Activated CD4-positive, alpha-beta T cell treated with anti-CD3 and anti-CD28 coated beads, Interleukin-2, amount 50 U/mL, for 1 hour (primary cell): ENCODE measurements around the gene CACNA1S.

ENCODE experiments used
- DNase-seq: peaks from one replicate; pipeline ENCODE4 v3.0.0-alpha.2; 2020

CACNA1S gene

DNA sequence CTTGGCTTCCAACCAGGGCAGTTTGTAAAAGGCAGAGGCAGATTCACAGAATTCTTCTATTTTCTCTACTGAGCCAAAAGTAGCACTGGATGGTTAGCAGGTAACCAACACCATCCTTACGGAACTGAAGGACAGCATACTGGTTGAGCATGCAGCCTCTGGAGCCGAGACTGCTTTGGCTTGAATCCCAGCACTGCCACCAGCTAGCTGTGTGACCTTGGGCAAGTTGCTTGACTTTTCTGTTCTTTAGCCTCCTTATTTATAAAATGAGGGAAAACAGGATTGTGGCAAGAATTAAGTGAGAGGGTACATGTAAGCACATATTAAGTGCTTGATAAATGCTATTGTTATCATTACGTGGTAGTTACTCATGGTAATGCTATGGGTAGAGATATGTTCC lies 19.5 kb downstream of the CACNA1S start:
- DNase-seq, result no peak

DNA sequence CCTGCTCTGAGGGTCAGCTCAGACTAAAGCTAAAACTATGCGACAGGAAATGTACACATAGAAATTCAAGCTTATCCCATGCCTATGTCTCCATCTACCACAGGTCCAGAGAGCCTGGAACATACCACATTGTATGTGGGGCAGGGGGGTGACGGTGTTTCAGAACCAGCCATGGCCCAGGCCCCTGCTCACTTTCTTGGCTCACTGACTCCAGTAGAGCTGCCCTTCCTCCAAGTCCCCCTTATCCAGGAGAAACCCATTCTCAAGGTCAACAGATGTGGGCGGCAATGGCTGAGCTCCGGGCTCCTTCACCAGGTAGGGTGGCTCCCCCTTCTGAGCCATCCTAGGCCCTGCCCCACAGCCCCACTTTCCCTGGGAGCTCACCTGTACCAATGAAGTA lies 21.0 kb downstream of the CACNA1S start:
- DNase-seq, result no peak

DNA sequence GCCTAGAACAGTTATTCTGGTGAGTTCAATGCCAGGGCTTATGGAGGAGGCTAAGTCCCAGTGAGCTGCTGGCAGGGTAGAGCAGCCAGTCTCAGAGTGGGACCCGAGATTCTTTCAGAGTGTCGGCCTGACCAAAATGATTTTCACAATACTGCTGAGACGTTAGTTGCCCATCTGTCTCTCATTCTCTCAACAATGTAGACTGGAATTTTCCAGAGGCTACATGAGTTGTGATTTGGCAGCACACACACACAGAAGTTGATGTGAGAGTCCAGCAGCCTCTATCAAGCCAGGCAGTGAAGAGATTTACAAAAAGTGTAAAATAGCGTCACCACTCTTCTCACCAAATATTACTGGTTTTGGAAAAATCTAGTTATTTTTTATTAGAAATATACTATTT lies 21.7 kb downstream of the CACNA1S start:
- DNase-seq, result no peak

DNA sequence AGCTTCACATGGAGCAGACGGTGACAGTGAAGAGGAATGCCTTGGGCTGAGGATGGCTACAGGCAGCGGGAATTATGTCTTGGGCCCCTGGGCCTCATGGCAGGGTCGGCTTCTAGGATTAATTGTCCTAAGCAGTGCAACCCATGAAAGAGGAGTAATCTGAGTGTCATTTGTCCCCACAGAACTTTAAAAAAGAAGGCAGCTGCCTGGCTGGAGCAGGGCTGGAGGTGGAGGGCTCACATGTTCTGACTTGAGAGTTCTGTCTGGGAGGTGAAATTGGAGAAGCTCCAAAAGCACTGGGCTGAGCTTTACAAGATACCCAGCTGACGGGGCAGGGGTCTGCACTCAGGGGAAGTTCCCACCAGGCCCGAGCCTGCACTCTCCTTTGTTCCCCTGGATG lies 22.6 kb downstream of the CACNA1S start:
- no peak for DNase-seq

DNA sequence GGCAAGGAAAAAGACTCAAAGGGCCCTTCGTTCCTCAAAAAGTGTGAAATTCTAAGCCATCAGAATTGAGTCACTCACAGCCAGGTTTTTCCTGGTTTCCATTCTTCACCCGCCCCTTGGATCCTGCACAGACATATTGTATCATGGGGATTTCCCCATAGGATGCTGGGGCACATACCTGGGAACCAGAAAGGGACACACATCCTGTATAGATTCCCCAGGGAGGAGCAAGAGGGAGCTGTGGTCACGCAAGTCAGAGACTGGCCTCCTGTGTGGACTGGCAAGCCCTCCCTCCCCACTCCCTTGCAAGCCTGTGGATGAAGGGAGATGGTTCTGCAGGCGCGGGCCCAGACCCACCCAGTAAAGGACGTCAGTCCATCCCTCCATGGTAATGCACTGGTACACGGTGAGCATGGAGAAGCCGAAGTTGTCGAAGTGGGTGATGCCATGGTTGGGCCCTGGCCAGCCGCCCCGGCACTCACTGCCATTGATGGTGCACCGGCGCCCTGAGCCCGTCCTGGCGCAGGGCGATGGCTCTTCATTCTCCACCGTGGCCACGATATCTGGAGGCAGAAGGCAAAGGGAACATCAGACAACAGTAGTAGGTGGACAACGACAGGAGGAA lies 23.2 kb downstream of the CACNA1S start:
- DNase-seq, result no peak

DNA sequence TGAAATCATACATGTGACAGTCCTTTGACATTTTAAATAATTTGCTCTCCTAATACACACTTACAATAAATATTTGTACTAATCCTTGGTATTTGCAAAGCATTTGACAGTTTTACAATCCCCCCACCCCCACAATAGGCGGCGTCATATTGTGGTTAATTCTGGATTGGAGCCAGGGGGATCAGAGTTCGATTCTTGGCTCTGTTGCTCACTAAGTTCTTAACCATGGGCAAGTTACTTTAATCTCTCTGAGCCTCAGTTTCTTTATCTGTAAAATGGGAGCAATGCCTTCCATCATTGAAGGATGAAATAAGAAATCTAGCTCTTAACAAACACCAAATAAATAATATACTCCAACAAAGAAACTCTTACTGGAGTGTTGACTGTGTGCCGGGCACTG lies 23.8 kb downstream of the CACNA1S start:
- DNase-seq, result no peak

DNA sequence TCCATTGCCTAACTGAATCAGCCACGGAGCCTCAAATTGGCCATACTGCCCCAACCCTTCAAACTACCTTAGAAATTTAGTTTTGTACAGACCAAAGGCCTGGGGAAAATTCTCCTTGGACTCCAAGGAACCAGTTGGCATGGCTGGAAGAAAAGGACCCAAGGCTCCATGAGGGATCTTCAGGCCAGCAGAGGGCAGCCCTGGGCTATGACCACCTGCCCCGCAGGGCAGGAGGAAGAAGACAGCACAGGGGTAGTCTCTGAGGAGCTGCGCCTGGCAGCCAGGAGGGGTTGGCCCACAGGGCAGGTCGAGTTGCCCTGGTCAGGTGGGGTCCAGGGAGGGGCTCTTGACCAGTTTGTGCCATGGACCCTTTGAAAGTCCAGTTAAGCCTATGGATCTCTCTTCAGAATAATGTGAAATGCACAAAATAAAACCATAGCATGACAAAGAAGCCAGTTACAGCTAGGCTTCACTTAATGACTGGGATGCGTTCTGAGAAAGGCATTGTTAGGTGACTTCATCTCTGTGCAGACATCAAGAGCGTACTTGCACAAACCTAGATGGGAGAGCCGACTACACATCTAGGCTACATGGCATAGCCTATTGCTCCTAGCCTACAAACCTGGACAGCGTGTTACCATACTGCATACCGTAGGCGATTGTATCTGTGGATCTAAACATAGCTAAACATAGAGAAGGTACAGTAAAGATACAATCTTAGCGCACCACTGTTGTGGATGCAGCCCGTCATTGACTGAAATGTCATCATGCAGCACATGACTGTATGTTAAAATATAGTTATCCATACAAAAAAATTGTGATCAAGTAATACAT lies 26.1 kb downstream of the CACNA1S start:
- DNase-seq, result peak; percentile 24

DNA sequence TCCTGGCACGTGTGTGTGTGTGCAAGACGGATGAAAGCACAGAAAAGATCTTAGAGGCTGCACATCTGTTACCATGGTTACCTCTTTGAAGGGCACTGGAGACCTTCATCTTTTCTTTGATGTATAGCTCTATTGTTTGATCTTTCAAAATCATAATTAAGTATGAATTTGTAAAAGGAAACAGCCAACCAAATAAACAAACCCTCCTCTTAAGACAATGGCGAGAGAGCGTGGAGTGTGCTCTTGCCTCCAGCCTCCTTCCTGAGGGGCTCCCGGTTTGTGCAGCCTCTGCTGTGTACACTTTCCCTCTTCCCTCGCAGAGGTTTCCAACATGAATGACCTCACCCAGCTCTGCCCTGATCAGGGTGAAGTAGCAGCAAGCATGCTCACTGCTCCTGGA lies 27.9 kb downstream of the CACNA1S start:
- DNase-seq, result no peak

DNA sequence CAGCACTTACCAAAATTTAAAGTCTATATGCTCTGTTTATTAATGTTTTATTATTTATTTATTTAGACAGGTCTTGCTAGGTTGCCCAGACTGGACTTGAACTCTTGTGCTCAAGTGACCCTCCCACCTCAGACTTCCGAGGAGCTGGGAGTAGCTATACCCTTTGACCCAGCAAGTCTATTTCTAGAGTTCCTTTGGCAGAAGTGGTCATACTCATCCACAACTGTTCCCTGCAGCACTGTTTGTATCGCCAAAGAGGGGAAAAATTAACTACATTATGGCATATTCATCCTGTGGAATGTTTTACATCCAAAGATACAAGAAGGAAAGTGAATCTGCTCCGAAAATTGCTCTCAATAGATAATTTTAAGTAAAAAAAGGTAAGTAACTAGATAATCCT lies 28.5 kb downstream of the CACNA1S start:
- DNase-seq, result no peak

DNA sequence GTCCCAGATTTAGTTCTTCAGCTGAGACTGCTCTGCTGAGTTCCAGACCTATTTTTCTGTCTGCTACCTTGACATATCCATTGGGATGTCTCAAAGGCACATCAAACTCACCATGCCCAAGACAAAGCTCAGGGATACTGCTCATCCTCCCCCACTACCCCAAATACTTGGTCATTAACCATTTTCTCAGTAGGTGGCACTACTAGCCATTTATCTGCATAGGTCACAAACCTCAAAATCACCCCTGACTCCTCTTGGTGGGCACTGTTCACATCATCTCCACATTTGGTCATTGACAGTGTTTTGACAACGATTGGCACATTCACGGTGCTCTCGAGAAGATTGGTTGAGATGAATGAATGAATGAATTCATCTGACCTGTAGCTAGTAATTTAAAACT lies 32.1 kb downstream of the CACNA1S start:
- DNase-seq, result no peak

DNA sequence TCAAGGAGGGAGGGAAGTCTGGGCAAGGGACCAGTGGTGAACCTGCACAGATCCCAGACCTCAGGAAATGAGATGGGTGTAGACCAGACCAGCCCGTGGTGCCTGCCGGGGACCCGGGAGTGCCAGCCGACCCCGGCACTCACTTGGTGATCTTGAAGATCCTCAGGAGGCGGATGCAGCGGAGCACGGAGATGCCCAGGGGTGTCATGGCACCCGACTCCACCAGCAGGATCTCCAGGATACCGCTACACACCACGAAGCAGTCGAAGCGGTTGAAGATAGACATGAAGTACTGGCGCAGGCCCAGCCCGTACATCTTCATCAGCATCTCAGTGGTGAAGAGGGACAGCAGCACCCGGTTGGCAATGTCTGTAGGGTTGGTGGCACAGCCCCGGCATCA lies 34.5 kb downstream of the CACNA1S start:
- DNase-seq, result no peak

DNA sequence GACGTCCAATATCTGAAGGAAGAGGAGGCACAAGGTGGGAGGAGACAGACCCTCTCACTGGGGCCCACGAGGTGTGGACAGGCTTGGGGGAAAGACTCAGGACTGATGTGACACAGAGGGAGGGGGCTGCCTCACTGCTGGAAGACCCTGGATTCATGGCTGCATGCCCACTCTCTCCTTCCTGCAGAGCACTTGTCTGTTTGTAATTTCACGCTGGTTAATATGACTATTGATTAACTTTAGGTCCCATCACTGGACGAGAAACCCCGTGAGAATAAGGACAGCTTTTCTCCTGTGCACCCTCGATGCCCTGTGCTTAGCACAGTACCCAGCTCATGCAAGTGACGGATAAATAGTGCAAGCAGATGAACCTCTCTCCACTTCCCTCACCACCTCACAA lies 35.1 kb downstream of the CACNA1S start:
- DNase-seq, result no peak

DNA sequence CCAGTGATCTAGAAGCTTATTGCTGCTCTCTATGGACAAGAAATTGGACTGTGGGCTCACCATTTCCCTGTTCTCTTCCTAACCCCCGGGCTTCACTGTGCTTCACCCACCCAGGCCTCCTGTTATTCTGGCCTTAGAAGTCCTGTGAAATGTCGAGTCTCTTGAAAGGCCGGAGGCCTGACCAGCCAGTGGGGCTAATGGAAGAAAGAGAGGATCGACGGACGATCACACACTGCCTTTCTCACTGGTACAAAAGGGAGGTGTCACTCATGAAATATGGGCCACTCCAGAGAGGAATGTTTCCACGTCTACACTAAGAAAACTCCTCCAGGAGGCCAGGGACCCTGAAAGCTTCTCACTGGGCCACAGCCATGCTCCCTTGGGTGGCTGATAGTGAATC lies 36.1 kb downstream of the CACNA1S start:
- DNase-seq, result no peak

DNA sequence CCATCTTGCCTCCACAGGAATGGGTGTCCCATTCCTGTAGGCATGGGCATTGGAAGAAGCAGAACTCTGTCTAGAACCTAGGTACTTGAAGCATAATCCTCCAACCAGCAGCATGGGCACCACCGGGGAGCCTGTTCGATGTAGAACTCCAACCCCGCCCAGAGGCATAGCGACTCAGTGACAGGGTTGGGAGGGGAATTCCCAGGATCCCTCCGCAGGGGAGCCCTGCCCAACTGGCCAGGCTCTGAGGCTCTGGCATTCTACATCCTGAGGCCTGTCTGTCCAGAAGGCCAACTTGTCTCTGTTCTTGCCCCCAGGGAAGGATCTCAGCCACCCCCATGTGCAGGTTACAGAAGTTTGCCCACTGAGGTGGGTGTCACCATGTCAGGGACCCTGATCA lies 38.2 kb downstream of the CACNA1S start:
- DNase-seq, result no peak

DNA sequence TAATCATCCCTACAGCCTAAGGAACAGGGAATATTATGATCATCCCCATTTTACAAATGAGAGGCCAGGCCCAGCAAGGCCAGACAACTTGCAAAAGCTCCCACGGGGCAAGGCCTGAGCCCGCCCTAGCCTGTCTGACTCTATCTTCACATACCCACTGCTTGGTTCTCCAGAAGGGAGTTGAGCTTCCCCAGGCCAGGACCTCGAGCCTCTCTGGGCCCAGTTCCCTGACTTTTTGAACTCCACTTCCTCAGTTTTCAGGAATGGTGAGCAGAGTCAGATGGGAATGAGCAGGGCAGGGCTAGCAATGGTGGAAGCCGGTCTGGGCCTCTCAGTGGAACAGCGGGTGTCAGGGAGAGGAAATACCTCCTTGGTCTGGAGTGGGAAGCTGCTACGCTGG lies 39.3 kb downstream of the CACNA1S start:
- DNase-seq, result no peak

DNA sequence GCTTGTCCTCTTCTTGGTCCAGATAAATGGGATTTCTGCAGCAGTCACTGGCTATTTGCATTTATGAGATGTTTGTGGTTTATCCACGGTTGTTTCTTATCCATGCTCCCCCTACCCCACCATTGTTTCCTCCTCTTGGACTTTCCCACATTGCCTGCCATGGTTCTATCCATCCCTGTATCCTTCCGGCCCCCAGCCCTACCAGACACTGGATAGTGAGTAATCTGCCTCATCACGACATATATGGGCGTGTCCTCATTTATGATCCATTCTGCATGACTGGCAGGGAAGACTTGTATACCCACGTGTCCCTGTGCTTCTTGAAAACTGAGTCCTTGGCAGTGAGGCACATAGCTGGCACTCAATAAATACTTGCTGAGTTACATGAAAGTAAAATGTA lies 40.1 kb downstream of the CACNA1S start:
- DNase-seq, result no peak

DNA sequence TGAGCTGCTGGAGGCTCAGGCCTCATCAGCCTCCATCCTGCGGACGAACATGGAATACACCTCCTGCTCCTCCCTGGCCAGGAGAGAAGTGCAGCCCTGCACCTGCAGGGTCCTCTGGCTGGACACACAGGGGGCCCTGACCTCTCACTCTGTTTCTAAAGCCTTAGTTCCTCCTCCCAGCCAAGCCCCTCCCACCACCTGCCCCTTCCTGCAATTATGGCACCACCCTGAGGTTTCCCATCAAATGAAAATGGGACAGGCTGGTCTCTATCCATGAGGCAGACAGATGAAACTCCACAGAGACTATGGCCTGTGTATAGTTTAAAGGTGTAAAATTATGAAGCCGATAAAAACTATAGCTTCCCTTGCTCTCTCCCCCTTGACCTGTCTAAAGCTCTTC lies 42.6 kb downstream of the CACNA1S start:
- DNase-seq, result no peak

DNA sequence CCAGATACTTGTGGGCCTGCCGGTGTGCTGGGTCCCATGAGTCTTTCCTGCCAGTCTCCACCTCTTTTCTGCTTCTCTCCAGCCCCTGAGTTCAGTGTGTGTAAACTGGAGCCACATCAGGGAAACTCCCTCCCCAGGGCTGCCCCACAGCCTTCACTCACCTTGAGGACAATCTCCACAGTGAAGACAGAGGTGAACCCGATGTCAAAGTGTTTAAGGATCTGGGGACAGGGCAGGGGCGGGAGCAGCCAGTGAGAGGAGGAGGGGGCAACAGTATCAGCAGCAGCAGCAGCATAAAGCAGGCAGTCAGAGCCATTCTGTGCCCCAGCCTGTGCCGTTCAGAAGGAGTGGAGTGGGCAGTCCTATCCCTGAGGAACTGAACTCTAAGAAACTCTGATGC lies 43.2 kb downstream of the CACNA1S start:
- no peak for DNase-seq

DNA sequence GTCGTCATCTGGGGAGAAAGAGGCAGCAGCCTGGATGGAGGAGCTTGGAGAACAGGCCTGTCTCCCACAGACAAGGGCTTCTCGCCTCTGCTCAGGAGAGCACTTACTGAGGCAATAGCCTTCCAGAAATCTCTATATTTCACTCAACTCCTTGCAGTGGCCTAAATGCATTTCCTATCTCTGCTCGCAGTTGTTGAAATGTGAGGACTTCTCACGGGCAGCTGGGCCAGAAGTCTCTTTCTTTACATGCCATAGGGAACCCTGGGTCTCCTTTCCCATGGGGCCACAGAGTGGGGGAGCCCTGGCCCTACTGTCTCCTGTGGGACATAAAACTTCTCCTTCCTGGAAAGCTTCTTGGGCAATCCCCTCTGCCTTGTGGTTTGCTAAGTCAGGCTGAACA lies 45.2 kb downstream of the CACNA1S start:
- no peak for DNase-seq

DNA sequence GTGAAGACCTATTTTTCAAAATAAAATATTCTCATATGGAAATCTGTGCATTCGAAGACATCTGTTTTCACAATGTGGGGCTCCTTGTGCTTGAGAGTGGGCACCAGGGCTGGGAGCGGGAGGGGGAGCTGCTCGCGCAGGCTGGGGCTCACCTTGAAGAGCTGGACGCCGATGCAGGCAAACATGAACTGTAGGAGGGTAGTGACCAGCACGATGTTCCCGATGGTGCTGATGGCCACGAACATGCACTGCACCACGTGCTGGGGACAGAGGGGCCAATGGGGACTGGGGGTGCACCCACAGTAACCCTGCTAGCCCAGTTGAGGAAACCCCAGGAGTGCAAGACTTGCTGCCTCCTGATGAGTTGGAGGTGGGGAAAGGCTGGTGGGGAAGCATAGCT lies 46.5 kb downstream of the CACNA1S start:
- DNase-seq, result no peak

DNA sequence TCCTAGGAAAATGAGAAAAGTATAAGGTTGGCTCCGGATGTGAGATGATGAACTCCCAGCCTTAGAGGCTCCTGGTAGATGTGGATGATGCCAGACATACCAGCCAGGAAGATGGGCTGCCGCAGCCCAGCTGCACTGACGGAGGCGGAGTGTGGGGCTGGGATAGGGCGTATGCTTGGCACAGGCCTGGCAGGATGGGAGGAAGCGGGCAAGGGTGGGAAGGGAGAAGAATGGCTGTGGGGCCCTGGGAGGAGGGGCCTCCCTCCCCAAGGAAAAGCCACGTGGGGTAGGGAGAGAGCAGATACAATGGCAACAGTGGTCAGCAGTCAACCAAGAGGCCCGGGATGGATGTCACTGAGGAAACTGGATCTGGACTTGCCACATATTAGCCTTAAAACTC lies 47.4 kb downstream of the CACNA1S start:
- DNase-seq, result no peak

DNA sequence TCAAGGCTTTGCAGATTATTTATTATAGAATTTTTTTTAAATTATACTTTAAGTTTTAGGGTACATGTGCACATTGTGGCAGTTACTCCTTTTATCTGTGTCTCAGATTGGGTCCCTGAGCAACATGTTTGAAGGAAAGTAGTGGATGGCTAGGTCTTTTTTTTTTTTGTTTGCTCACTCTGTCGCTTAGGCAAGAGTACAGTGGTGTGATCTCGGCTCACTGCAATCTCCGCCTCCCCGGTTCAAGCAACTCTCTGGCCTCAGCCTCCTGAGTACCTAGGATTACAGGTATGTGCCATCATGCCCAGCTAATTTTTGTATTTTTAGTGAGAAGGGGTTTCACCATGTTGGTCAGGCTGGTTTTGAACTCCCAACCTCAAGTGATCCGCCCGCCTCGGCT lies 49.1 kb downstream of the CACNA1S start:
- DNase-seq, result no peak

DNA sequence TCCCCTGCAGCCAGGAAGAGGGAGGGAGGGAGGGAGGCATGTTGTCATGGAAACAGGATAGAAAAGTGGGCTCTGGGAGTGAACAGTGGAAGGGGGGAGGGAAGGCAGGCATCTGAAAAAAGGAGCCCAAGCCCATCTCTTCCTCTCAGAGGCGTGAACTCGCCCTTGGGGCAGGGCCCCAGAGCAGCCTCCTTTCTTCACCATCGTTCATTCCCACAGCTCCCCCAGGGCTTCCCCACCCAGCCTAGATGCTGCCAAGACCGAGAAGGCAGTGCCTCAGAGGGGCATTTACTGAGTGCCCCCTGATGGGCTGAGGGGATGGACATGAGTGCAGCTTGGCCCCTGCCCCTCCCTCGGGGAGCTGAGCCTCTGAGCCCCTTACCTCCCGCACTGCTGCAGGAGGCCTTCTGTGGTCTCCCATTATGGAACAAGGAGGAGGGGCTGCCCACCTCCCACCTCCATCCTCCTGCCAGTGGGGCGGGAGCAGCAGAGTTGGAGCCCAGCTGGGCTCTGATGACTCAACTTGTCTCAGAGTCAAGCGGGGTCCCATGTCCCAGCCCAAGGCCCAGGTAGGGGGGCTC lies 49.6 kb downstream of the CACNA1S start:
- no peak for DNase-seq

DNA sequence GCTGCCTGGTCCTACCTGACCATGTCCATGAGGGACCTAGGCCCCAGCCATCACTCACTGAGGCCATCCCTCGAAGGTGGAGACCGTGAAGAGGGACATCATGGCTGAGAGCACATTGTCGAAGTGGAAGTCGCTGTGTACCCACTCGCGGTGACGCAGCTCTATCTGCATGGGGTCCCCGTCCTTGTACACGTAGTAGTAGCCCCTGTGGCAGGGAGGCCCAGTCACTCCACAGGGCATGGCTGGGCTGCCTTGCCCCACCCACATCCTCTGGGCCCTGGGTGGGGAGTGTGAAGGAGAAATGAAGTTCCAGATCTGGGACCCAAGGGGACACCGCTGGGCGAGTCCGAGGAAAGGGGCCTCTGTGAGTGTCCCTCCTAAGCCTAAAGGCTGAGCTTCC lies 50.3 kb downstream of the CACNA1S start:
- DNase-seq, result no peak

DNA sequence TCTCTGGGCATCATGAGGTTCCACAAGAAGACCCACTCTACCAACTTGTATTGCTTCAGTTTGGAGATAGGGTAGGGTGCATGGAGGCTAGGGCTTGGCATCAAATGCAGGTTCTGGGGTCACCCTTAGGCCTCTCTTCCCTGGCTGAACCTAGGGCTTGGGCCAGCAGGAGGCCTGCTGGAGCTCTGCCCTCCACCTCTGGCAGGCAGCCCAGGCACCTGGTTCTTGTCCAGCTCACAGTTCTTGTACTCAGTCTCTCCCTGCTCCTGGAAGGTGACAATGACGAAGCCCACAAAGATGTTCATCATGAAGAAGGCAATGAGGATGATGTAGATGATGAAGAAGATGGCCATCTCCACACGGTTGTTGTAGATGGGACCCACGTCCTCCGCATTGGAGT lies 51.2 kb downstream of the CACNA1S start:
- DNase-seq, result no peak
